ACC112 (cell line): ENCODE results near the gene LPIN1.
"Not testable (repeated sequence)": the region's sequence is repeated elsewhere in the genome, so short reads cannot be mapped to it uniquely, and the experiment has no call there.

Experiments used
- H2AFZ ChIP-seq: fragments of 200-600 bp; sonication (generic); one replicate; pipeline ENCODE4 v1.6.0; 2017; ENCODE audit warnings: antibody characterized with exemption, low read length; ENCODE audit not compliant: unreplicated experiment
- H3K27ac ChIP-seq: fragments of 200-600 bp; sonication (generic); 2 replicates; pipeline ENCODE4 v1.5.1; 2014; ENCODE audit warnings: low read depth, mild to moderate bottlenecking, antibody characterized with exemption, low read length, moderate library complexity
- H3K27me3 ChIP-seq: fragments of 200-600 bp; sonication (generic); 2 replicates; pipeline ENCODE4 v1.6.1; 2014; ENCODE audit warnings: mild to moderate bottlenecking, antibody characterized with exemption, low read length, moderate library complexity, mixed read lengths; ENCODE audit not compliant: insufficient read depth
- H3K36me3 ChIP-seq: fragments of 200-600 bp; sonication (generic); 2 replicates; pipeline ENCODE4 v1.6.1; 2016; ENCODE audit warnings: mild to moderate bottlenecking, antibody characterized with exemption, low read length, moderate library complexity, mixed read lengths; ENCODE audit not compliant: insufficient read depth
- H3K4me1 ChIP-seq: fragments of 200-600 bp; sonication (generic); one replicate; pipeline ENCODE4 v1.6.1; 2016; ENCODE audit warnings: low read length, mixed read lengths; ENCODE audit not compliant: insufficient read depth, unreplicated experiment, control insufficient read depth
- H3K4me3 ChIP-seq: fragments of 200-600 bp; sonication (generic); 2 replicates; pipeline ENCODE4 v1.5.1; 2014; ENCODE audit warnings: mild to moderate bottlenecking, low read depth, low read length
- H3K79me2 ChIP-seq: fragments of 200-600 bp; sonication (generic); one replicate; pipeline ENCODE4 v1.6.0; 2016; ENCODE audit warnings: low read length; ENCODE audit not compliant: control insufficient read depth, unreplicated experiment, insufficient read depth

Gene LPIN1

DNA sequence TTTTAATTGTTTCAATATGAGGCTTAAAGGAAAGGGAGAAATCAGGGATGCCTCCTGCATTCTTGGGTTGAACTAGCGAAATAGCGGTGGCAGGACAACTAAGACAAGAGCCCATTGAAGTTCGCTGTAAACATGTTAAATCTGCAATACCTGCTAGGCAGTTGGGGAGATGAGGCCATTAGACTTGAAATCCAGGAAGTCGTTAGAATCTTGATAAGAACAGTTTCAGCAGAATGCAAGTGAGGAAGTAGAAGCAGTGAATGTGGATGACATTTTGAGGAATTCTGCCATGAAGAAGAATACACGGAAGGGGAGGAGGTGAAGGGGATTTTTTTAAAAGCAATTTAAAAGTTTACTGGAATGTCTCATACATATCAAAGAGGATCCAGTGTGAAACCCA lies 109.7 kb downstream of the LPIN1 start:
- H3K4me1 ChIP-seq: no peaks in the 10 kb centered on the region
- H3K79me2 ChIP-seq: no peaks in the 10 kb centered on the region
- no peak overlapping the region for H3K27ac ChIP-seq
- no peaks in the 10 kb centered on the region for H3K27me3 ChIP-seq
- H3K4me3 ChIP-seq: no peak overlapping the region
- H3K36me3 ChIP-seq: no peaks in the 10 kb centered on the region
- no peak overlapping the region for H2AFZ ChIP-seq

DNA sequence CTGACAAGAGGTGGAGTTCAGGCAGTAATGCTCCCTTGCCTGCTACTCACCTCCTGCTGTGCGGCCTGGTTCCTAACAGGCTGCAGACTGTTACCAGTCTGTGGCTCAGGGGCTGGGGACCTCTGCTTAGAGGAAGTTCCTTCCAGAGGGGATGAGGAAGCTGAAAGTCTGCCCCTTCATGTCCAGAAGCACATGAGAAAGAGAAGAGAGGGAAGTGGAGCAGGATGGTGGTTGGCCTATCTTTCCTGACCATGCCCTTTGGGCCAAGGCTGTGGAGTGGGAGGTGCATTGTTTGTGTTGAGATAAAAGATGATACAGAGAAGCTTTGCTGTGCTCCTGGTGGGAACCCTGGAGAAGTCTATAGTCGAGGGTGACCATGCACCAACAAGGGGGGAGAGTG lies 112.5 kb downstream of the LPIN1 start:
- Histone ChIP-seq H3K27ac (no peak overlapping the region), H3K79me2 (no peaks in the 10 kb centered on the region), H3K4me1 (no peaks in the 10 kb centered on the region), H3K4me3 (no peak overlapping the region), H3K27me3 (no peaks in the 10 kb centered on the region), H2AFZ (no peak overlapping the region), H3K36me3 (no peaks in the 10 kb centered on the region)

DNA sequence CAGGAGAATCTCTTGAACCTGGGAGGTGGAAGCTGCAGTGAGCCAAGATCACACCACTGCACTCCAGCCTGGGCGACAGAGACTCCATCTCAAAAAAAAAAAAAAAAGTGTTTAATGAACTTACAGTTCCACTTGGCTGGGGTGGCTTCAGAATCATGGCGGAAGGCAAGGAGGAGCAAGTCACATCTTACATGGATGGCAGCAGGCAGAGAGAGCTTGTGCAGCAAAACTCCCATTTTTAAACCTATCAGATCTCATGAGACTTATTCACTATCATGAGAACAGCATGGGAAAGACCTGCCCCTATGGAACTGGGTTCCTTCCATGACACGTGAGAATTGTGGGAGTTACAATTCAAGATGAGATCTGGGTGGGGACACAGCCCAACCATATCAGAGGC lies 113.5 kb downstream of the LPIN1 start:
- H3K4me3 ChIP-seq, H3K27ac ChIP-seq, H2AFZ ChIP-seq, H3K27me3 ChIP-seq, H3K36me3 ChIP-seq, H3K79me2 ChIP-seq, H3K4me1 ChIP-seq: not testable (repeated sequence)

GRCh38 chr2:11861044-11861443 lies 114.6 kb downstream of the LPIN1 start:
- H3K4me3 ChIP-seq: no peak overlapping the region
- H3K4me1 ChIP-seq: peaks cover 6% of the 10 kb centered on the region
- no peak overlapping the region for H2AFZ ChIP-seq
- H3K79me2 ChIP-seq: no peaks in the 10 kb centered on the region
- no peak overlapping the region for H3K27ac ChIP-seq
- H3K27me3 ChIP-seq: no peaks in the 10 kb centered on the region
- H3K36me3 ChIP-seq: no peaks in the 10 kb centered on the region

DNA sequence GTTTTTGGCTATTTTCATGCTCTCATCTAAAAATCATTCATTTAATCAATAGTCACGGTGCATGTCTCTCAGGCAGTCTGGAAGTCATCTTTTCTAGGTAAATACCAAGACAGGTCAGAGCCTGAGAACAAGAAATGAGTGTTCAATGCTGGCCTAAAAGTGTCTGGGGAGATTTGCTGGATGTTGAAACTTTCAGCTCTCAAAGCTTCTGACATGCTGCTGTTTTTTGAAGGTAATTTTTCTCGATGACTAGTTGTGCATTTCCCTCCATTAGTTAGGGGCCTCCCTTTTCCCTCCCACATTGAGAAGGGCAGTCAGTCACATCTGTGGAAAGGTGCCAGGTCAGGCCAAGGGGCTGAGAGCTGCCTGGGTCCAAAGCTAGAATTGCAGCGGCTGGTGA lies 115.6 kb downstream of the LPIN1 start:
- Histone ChIP-seq H3K4me1 (peaks cover 6% of the 10 kb centered on the region), H3K4me3 (no peak overlapping the region), H3K36me3 (no peaks in the 10 kb centered on the region), H3K27ac (no peak overlapping the region), H3K79me2 (no peaks in the 10 kb centered on the region), H2AFZ (no peak overlapping the region), H3K27me3 (no peaks in the 10 kb centered on the region)

- H2AFZ ChIP-seq: no peak overlapping the region
- no peak overlapping the region for H3K4me3 ChIP-seq
- H3K36me3 ChIP-seq: no peaks in the 10 kb centered on the region
- H3K4me1 ChIP-seq: peaks cover 6% of the 10 kb centered on the region
- no peaks in the 10 kb centered on the region for H3K79me2 ChIP-seq
- H3K27ac ChIP-seq: no peak overlapping the region
- H3K27me3 ChIP-seq: no peaks in the 10 kb centered on the region
Measured at GRCh38 chr2:11863103-11863502, 116.7 kb downstream of the LPIN1 start.

DNA sequence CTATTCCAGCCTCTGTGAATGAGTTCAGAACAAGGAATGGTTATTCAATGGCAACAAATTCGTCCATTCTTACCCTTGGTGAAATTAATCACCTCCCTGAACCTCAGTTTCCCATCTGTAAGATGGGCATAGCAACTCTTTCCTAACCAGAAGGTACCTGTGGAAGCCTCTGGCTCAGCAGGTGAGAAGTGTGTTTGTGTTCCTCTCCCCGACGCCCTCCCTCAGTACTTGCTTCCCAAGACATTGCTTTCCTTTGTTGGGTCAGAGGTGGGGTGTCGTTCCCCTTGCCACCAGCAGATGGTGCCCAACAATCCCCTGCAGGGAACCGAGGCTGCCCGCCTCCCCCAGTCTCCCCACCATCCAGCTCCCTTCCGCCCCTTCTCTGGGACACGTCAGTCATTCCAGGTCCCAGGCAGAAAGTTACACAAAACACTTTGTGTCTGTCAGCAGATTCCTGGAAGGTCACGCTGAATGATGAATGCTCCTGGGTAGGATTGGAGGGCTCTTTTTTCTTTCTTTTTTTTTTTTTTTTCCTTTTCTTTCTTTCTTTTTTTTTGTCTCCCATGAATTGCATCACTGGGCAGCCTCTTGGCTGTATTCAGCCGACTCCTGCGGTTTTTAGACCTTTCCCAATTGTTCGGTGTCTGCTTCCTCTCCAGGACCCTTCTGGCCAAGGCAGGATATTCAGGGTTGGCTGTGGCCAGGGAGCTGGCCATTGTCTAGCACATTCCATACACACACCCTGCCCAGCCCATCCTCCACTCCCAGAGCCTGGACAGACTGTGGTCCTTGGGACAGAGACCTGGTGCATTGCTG lies 117.3 kb downstream of the LPIN1 start:
- no peaks in the 10 kb centered on the region for H3K36me3 ChIP-seq
- no peak overlapping the region for H2AFZ ChIP-seq
- H3K4me3 ChIP-seq: no peak overlapping the region

GRCh38 chr2:11864724-11865123 lies 118.3 kb downstream of the LPIN1 start:
- peaks cover 6% of the 10 kb centered on the region for H3K4me1 ChIP-seq
- no peaks in the 10 kb centered on the region for H3K36me3 ChIP-seq
- no peaks in the 10 kb centered on the region for H3K27me3 ChIP-seq
- H2AFZ ChIP-seq: no peak overlapping the region
- H3K27ac ChIP-seq: no peak overlapping the region
- H3K79me2 ChIP-seq: no peaks in the 10 kb centered on the region
- H3K4me3 ChIP-seq: no peak overlapping the region

More for the DNA sequence above, 117.3 kb downstream of the LPIN1 start:
- H3K27me3 ChIP-seq: no peaks in the 10 kb centered on the region
- peak overlapping the region; percentile 20; the same call in 1 of the 2 replicates for H3K27ac ChIP-seq
- no peaks in the 10 kb centered on the region for H3K79me2 ChIP-seq
- peaks cover 6% of the 10 kb centered on the region for H3K4me1 ChIP-seq

DNA sequence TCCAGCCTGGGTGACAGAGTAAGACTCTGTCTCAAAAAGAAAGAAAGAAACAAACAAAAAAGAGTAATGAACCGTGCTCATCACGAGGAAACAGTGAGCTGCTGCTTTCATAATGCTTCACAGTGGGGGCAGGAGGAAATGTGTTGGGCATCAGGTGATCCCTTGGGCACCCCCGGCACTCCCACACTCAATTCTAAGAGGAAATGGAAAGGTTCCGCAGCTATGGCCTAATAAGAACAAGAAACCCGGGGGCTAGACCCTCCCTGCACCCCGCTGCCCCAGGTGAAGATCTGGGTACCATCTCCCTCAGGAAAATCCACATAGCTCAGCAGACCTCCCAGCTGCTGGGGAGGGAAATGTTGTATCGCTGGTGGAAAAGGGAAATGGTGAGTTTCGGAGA lies 118.9 kb downstream of the LPIN1 start:
- peaks cover 6% of the 10 kb centered on the region for H3K4me1 ChIP-seq
- H3K27me3 ChIP-seq: no peaks in the 10 kb centered on the region
- no peak overlapping the region for H3K4me3 ChIP-seq
- no peak overlapping the region for H3K27ac ChIP-seq
- no peak overlapping the region for H2AFZ ChIP-seq
- no peaks in the 10 kb centered on the region for H3K36me3 ChIP-seq
- H3K79me2 ChIP-seq: no peaks in the 10 kb centered on the region

DNA sequence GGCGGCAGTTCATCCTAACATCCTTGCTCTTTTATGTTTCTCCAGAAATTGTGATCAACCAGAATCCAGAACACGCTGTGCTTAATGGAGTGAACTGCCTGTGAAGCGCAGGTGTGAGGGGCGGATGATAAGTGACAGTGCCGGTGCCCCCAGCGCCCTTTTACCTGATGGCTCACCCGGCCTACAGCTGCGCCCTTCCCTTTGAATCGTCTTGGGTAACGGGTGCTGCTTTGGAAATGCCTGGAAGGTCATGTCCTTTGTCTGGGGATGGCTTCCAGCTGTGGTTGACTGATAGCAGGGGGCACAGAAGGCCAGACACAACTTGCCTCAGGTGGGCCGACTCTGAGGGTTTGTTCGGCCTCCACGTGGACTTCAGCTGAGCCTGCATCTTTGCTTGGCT lies 119.4 kb downstream of the LPIN1 start:
- Histone ChIP-seq H3K4me1 (peaks cover 6% of the 10 kb centered on the region), H3K27ac (no peak overlapping the region), H3K36me3 (no peaks in the 10 kb centered on the region), H3K27me3 (no peaks in the 10 kb centered on the region), H3K4me3 (no peak overlapping the region), H2AFZ (no peak overlapping the region), H3K79me2 (no peaks in the 10 kb centered on the region)
